ENCODE data around the gene FPGS.

DNA sequence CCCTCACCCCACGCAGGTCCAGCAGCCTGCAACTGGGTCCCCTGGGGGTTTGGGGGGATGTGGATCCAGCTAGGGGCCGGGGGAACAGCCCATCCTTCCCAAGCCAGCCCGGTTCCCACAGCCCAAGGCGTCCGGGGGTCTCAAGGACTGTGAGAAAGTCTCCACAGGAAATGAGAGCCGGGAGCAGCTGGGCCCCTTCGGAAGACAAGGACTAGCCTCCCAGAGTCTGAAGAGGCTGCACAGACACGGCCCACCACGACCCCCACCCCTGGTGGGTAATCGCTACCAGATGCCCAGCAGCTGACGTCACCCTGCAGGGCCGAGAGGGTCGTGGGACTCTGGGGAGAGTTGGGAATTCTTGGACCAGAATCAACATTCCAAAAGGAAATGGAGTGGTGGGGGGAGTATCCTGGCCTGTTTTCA lies 34.8 kb upstream of the FPGS start:
- TF ChIP-seq, protein P1, sequence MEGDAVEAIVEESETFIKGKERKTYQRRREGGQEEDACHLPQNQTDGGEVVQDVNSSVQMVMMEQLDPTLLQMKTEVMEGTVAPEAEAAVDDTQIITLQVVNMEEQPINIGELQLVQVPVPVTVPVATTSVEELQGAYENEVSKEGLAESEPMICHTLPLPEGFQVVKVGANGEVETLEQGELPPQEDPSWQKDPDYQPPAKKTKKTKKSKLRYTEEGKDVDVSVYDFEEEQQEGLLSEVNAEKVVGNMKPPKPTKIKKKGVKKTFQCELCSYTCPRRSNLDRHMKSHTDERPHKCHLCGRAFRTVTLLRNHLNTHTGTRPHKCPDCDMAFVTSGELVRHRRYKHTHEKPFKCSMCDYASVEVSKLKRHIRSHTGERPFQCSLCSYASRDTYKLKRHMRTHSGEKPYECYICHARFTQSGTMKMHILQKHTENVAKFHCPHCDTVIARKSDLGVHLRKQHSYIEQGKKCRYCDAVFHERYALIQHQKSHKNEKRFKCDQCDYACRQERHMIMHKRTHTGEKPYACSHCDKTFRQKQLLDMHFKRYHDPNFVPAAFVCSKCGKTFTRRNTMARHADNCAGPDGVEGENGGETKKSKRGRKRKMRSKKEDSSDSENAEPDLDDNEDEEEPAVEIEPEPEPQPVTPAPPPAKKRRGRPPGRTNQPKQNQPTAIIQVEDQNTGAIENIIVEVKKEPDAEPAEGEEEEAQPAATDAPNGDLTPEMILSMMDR (IDR thresholded peaks at IDR 0.05; ENCODE audit: low read depth, low read length, missing input control), result no peak
- TF ChIP-seq TAF1 (conservative IDR thresholded peaks at IDR 0.05), result no peak
- no peak for TF ChIP-seq YY1 (IDR thresholded peaks at IDR 0.05)
- TF ChIP-seq, protein P2, sequence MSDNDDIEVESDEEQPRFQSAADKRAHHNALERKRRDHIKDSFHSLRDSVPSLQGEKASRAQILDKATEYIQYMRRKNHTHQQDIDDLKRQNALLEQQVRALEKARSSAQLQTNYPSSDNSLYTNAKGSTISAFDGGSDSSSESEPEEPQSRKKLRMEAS (IDR thresholded peaks at IDR 0.05), result no peak
- TF ChIP-seq GABPA (IDR thresholded peaks at IDR 0.05 in 1 of 2, conservative IDR thresholded peaks at IDR 0.05 in 1 of 2), result no peak
- TF ChIP-seq JUND (IDR thresholded peaks at IDR 0.05), result no peak

All from liver (tissue), 3 donors.